ENCODE measurements around the gene CFAP46.
"Not testable (repeated sequence)": the region's sequence is repeated elsewhere in the genome, so short reads cannot be mapped to it uniquely, and the experiment has no call there.

CFAP46 gene

GRCh38 chr10:132959559-132959961 lies 17.2 kb upstream of the CFAP46 start:
- ChIA-PET CTCF (interaction anchor here (0.7 kb wide), 1 partner anchor 135 kb away, joined by 5 read pairs; no protein-coding TSS in a partner anchor), POLR2A (ENCODE audit: low non-redundant PET) (no interaction called here)
- DNase-seq (ENCODE audit: low spot score), result no peak
- no peak for TF ChIP-seq CTCF (conservative IDR thresholded peaks at IDR 0.05; ENCODE audit: low read depth)
- H3K27ac ChIP-seq, result no peak overlapping the region

GRCh38 chr10:132958883-132959558 lies 16.7 kb upstream of the CFAP46 start:
- no peak for TF ChIP-seq CTCF (conservative IDR thresholded peaks at IDR 0.05; ENCODE audit: low read depth)
- ChIA-PET POLR2A (ENCODE audit: low non-redundant PET) (no interaction called here), CTCF (interaction anchor here (0.7 kb wide), 1 partner anchor 136 kb away, joined by 5 read pairs; no protein-coding TSS in a partner anchor)
- H3K27ac ChIP-seq, result no peak overlapping the region
- no peak for DNase-seq (ENCODE audit: low spot score)

- ChIA-PET POLR2A (ENCODE audit: low non-redundant PET) (no interaction called here), CTCF (interaction anchor here (1.2 kb wide), 1 partner anchor 18 kb away, joined by 4 read pairs; no protein-coding TSS in a partner anchor)
- H3K27ac ChIP-seq, result no peak overlapping the region
- no peak for TF ChIP-seq CTCF (conservative IDR thresholded peaks at IDR 0.05; ENCODE audit: low read depth)
- no peak for DNase-seq (ENCODE audit: low spot score)
Measured at GRCh38 chr10:132957981-132958882, 15.9 kb upstream of the CFAP46 start.

GRCh38 chr10:132957131-132957530 lies 14.8 kb upstream of the CFAP46 start:
- DNase-seq (ENCODE audit: low spot score), result no peak
- POLR2A ChIA-PET (ENCODE audit: low non-redundant PET), result no interaction called here
- H3K27ac ChIP-seq, result no peak overlapping the region
- CTCF ChIA-PET, result no interaction called here
- no peak for TF ChIP-seq CTCF (conservative IDR thresholded peaks at IDR 0.05; ENCODE audit: low read depth)

GRCh38 chr10:132956259-132956658 lies 13.9 kb upstream of the CFAP46 start:
- H3K27ac ChIP-seq; DNase-seq (ENCODE audit: low spot score); POLR2A ChIA-PET (ENCODE audit: low non-redundant PET); CTCF ChIA-PET: not testable (repeated sequence)

- ChIA-PET POLR2A (ENCODE audit: low non-redundant PET) (no interaction called here), CTCF (no interaction called here)
- TF ChIP-seq CTCF (conservative IDR thresholded peaks at IDR 0.05; ENCODE audit: low read depth), result no peak
- no peak overlapping the region for H3K27ac ChIP-seq
- no peak for DNase-seq (ENCODE audit: low spot score)
Measured at GRCh38 chr10:132955479-132955878, 13.1 kb upstream of the CFAP46 start.

- DNase-seq (ENCODE audit: low spot score), result no peak
- no peak for TF ChIP-seq CTCF (conservative IDR thresholded peaks at IDR 0.05; ENCODE audit: low read depth)
- H3K27ac ChIP-seq, result no peak overlapping the region
- POLR2A ChIA-PET (ENCODE audit: low non-redundant PET), result no interaction called here
- CTCF ChIA-PET, result interaction anchor here (0.7 kb wide), 1 partner anchor 47 kb away, joined by 5 read pairs; no protein-coding TSS in a partner anchor
Measured at GRCh38 chr10:132953428-132953827, 11.1 kb upstream of the CFAP46 start.
